ENCODE data around the gene MAD2L2. TPM values are rescaled to one million over a fixed set of nuclear protein-coding genes. Genes with fewer than 3 reads are reported as not detected.

Gene MAD2L2
- total RNA-seq, 1 experiment from 2014 or later: 283 TPM

GRCh38 chr1:11722538-11722937, 41.6 kb upstream of the MAD2L2 start:
- H3K27ac Mint-ChIP-seq: no peak overlapping the region
- H3K79me2 ChIP-seq (ENCODE audit: insufficient read depth, low read length): no peaks in the 10 kb centered on the region
- H3K14ac ChIP-seq (ENCODE audit: insufficient read depth, low read length): no peak overlapping the region
- no peak overlapping the region for H3K9ac ChIP-seq (ENCODE audit: extremely low read depth, insufficient read length, low read length)
- H3K9me3 Mint-ChIP-seq: no peaks in the 10 kb centered on the region; a peak in 1 of 5 replicates
- TF ChIP-seq CTCF (conservative IDR thresholded peaks at IDR 0.05): no peak
- no peak overlapping the region for H2BK120ac ChIP-seq (ENCODE audit: low read depth, low read length, poor library complexity, severe bottlenecking)
- H2AFZ ChIP-seq (ENCODE audit: low read length): no peak overlapping the region
- H2AK5ac ChIP-seq (ENCODE audit: insufficient read length, low read length): no peak overlapping the region
- no peak overlapping the region for H4K8ac ChIP-seq (replicated peaks; ENCODE audit: insufficient read length, low read depth, low read length)
- no peak overlapping the region for H3K56ac ChIP-seq (ENCODE audit: insufficient read length, low read depth, low read length)
- H3K4me3 Mint-ChIP-seq: no peak overlapping the region
- no peaks in the 10 kb centered on the region for H4K20me1 ChIP-seq (ENCODE audit: control insufficient read depth, insufficient read depth, insufficient read length)
- H3K18ac ChIP-seq (ENCODE audit: insufficient read length, low read depth, low read length): no peak overlapping the region
- no peak overlapping the region for H3K4ac ChIP-seq (ENCODE audit: low read depth, low read length)
- no peak overlapping the region for H3K23ac ChIP-seq (ENCODE audit: insufficient read length, low read depth, low read length)
- no peaks in the 10 kb centered on the region for H3K9me3 ChIP-seq (ENCODE audit: control insufficient read depth, low read depth, low read length)
- no peaks in the 10 kb centered on the region for H3K23me2 ChIP-seq (ENCODE audit: insufficient read length, low read depth, low read length, poor library complexity, severe bottlenecking)
- H2BK20ac ChIP-seq (ENCODE audit: low read depth, low read length, poor library complexity, severe bottlenecking): no peak overlapping the region
- H3K36me3 Mint-ChIP-seq (ENCODE audit: insufficient read depth in 1 of 3, low read depth in 3 of 3): peaks cover 0 to 14% (median 2%) of the 10 kb centered on the region in 3 experiments; a peak in 3 of 7 replicates
- no peaks in the 10 kb centered on the region for H3K27me3 ChIP-seq (ENCODE audit: insufficient read depth, low read length)
- no peak overlapping the region for H4K91ac ChIP-seq (ENCODE audit: insufficient read length, low read depth, low read length)
- H3K4me2 ChIP-seq (ENCODE audit: insufficient read depth, insufficient read length, low read length): no peak overlapping the region
- no peak overlapping the region for H2BK15ac ChIP-seq (ENCODE audit: low read depth, low read length)
- no peak overlapping the region for H2BK12ac ChIP-seq (ENCODE audit: insufficient read length, low read depth, low read length)
- no peak overlapping the region for H4K5ac ChIP-seq (ENCODE audit: insufficient read length, low read depth, low read length)
- H3K27ac ChIP-seq (ENCODE audit: insufficient read length, low read depth, low read length): no peak overlapping the region
- no peaks in the 10 kb centered on the region for H3K79me1 ChIP-seq (ENCODE audit: insufficient read depth, low read depth, low read length, poor library complexity, severe bottlenecking)
- H3K4me1 Mint-ChIP-seq: peaks cover 26 to 27% of the 10 kb centered on the region in 2 experiments
- WGBS (ENCODE audit: extremely low coverage, insufficient read length, low lambda C conversion rate): no CpG with 5 or more reads among the region's 2 CpGs
- H3T11ph ChIP-seq (ENCODE audit: low read length): no peak overlapping the region
- peaks cover 2% of the 10 kb centered on the region; the same call in 1 of the 2 replicates for H3K4me1 ChIP-seq (ENCODE audit: insufficient read depth, low read length)
- H3K27me3 Mint-ChIP-seq (ENCODE audit: low read depth): no peaks in the 10 kb centered on the region; the same call in 1 of the 2 replicates
- H2BK5ac ChIP-seq (ENCODE audit: insufficient read length, low read length): no peak overlapping the region
- no peak for DNase-seq

Data from H9 (cell line).